ENCODE data around the gene NKTR.

DNA sequence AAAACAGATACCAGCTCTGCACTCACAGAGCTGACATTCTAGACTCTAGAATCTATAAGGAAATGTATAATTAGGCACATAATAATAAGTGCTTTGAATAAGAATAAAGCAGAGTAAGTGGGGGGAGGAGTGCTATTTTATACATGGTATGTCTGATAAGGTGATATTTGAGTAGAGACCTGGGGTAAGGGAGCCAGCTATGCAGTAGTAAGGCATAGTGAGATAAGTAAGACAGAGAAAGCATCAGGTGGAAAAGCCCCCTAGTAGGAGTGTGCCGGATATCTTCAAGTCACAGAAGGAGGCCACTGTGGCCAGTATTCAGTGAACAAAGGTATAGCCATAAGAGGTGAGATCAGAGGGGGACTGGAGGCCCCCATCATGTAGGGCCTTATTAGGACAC lies 6.9 kb upstream of the NKTR start:
- TF ChIP-seq, protein P1, sequence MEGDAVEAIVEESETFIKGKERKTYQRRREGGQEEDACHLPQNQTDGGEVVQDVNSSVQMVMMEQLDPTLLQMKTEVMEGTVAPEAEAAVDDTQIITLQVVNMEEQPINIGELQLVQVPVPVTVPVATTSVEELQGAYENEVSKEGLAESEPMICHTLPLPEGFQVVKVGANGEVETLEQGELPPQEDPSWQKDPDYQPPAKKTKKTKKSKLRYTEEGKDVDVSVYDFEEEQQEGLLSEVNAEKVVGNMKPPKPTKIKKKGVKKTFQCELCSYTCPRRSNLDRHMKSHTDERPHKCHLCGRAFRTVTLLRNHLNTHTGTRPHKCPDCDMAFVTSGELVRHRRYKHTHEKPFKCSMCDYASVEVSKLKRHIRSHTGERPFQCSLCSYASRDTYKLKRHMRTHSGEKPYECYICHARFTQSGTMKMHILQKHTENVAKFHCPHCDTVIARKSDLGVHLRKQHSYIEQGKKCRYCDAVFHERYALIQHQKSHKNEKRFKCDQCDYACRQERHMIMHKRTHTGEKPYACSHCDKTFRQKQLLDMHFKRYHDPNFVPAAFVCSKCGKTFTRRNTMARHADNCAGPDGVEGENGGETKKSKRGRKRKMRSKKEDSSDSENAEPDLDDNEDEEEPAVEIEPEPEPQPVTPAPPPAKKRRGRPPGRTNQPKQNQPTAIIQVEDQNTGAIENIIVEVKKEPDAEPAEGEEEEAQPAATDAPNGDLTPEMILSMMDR (IDR thresholded peaks at IDR 0.05; ENCODE audit: low read depth, low read length): no peak
- no peak for TF ChIP-seq POLR2A (IDR thresholded peaks at IDR 0.05; ENCODE audit: extremely low read depth, insufficient read length)
- TF ChIP-seq, protein P2, sequence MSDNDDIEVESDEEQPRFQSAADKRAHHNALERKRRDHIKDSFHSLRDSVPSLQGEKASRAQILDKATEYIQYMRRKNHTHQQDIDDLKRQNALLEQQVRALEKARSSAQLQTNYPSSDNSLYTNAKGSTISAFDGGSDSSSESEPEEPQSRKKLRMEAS (IDR thresholded peaks at IDR 0.05; ENCODE audit: low read depth, low read length): no peak
- TF ChIP-seq MYC (IDR thresholded peaks at IDR 0.05; ENCODE audit: low read depth, low read length): no peak

Data from NB4 (cell line).